ENCODE results near the gene PTK7. TPM values are rescaled to one million over a fixed set of nuclear protein-coding genes. Genes with fewer than 3 reads are reported as not detected.

PTK7 gene
- total RNA-seq, 1 donor from 2014 or later = 155 TPM

DNA sequence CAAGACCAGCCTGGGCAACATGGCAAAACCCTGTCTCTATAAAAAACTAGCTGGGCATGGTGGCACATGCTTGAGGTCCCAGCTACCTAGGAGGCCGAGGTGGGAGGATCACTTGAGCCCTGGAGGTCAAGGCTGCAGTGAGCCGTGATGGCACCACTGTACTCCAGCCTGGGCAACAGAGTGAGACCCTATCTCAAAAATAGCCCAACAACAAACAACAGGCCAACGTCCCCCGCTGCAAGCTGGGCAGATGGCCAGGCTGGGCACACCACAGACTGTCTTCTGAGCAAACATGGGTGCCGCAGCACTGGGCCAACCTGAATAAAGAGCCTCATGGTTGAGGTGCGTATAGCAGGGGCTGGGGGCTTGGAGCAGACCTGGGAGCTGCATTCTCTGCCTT lies 48.4 kb downstream of the PTK7 start:
- Mint-ChIP-seq H3K4me1 (ENCODE audit: unreplicated experiment) (peaks cover 39% of the 10 kb centered on the region), H3K9me3 (no peaks in the 10 kb centered on the region), H3K4me3 (no peak overlapping the region), H3K36me3 (no peaks in the 10 kb centered on the region), H3K27me3 (no peaks in the 10 kb centered on the region), H3K27ac (no peak overlapping the region)
- no peak for DNase-seq (ENCODE audit: extremely low spot score, unreplicated experiment)
- no peak for TF ChIP-seq CTCF (conservative IDR thresholded peaks at IDR 0.05)

GRCh38 chr6:43125119-43125518 lies 49.0 kb downstream of the PTK7 start:
- H3K27me3 Mint-ChIP-seq = no peaks in the 10 kb centered on the region
- peaks cover 4% of the 10 kb centered on the region for H3K36me3 Mint-ChIP-seq
- DNase-seq (ENCODE audit: extremely low spot score, unreplicated experiment) = no peak
- peaks cover 41% of the 10 kb centered on the region for H3K4me1 Mint-ChIP-seq (ENCODE audit: unreplicated experiment)
- H3K4me3 Mint-ChIP-seq = no peak overlapping the region
- no peaks in the 10 kb centered on the region for H3K9me3 Mint-ChIP-seq
- H3K27ac Mint-ChIP-seq = no peak overlapping the region
- no peak for TF ChIP-seq CTCF (conservative IDR thresholded peaks at IDR 0.05)

- DNase-seq (ENCODE audit: extremely low spot score, unreplicated experiment) = no peak
- Mint-ChIP-seq H3K27ac (no peak overlapping the region), H3K4me1 (ENCODE audit: unreplicated experiment) (peaks cover 39% of the 10 kb centered on the region), H3K36me3 (peaks cover 4% of the 10 kb centered on the region), H3K4me3 (no peak overlapping the region), H3K27me3 (no peaks in the 10 kb centered on the region), H3K9me3 (no peaks in the 10 kb centered on the region)
- TF ChIP-seq CTCF (conservative IDR thresholded peaks at IDR 0.05) = no peak
Observed at GRCh38 chr6:43125555-43125954, 49.4 kb downstream of the PTK7 start.

- Mint-ChIP-seq H3K4me1 (ENCODE audit: unreplicated experiment) (peaks cover 28% of the 10 kb centered on the region), H3K36me3 (peaks cover 4% of the 10 kb centered on the region), H3K27ac (peak overlapping the region; percentile 54), H3K9me3 (no peaks in the 10 kb centered on the region), H3K27me3 (no peaks in the 10 kb centered on the region), H3K4me3 (no peak overlapping the region)
- no peak for TF ChIP-seq CTCF (conservative IDR thresholded peaks at IDR 0.05)
- no peak for DNase-seq (ENCODE audit: extremely low spot score, unreplicated experiment)
Observed at GRCh38 chr6:43127180-43127579, 51.1 kb downstream of the PTK7 start.

DNA sequence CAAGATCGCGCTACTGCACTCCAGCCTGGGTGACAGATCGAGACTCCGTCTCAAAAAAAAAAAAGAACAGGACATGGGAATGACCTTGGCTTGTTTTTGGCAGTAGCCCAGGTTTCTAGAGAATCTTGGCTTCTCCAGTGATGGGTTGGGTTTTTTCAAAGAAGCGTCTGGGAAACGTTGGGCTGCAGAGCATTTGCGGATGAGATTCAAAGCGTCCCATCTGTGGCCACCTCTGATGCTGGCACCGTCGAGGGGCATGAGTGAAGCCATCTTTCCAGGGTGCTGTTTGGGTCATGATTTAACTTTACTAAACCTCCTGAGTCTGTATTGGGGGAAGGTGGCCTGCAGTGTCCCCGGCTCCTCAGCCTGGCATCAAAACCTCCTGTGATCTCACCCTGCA lies 51.8 kb downstream of the PTK7 start:
- H3K36me3 Mint-ChIP-seq = peaks cover 4% of the 10 kb centered on the region
- H3K27me3 Mint-ChIP-seq = no peaks in the 10 kb centered on the region
- DNase-seq (ENCODE audit: extremely low spot score, unreplicated experiment) = no peak
- no peak overlapping the region for H3K27ac Mint-ChIP-seq
- no peak overlapping the region for H3K4me3 Mint-ChIP-seq
- no peaks in the 10 kb centered on the region for H3K9me3 Mint-ChIP-seq
- peaks cover 25% of the 10 kb centered on the region for H3K4me1 Mint-ChIP-seq (ENCODE audit: unreplicated experiment)
- TF ChIP-seq CTCF (conservative IDR thresholded peaks at IDR 0.05) = no peak

DNA sequence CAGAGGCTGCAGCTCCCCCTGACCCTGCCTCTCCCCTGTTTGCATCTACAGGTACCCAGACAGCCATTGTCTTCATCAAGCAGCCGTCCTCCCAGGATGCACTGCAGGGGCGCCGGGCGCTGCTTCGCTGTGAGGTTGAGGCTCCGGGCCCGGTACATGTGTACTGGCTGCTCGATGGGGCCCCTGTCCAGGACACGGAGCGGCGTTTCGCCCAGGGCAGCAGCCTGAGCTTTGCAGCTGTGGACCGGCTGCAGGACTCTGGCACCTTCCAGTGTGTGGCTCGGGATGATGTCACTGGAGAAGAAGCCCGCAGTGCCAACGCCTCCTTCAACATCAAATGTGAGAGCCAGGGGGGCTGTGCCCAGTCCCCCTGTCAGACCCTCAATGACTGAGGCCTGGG lies 52.8 kb downstream of the PTK7 start:
- no peak for DNase-seq (ENCODE audit: extremely low spot score, unreplicated experiment)
- H3K36me3 Mint-ChIP-seq = peaks cover 4% of the 10 kb centered on the region
- TF ChIP-seq CTCF (conservative IDR thresholded peaks at IDR 0.05) = no peak
- H3K9me3 Mint-ChIP-seq = no peaks in the 10 kb centered on the region
- peaks cover 20% of the 10 kb centered on the region for H3K4me1 Mint-ChIP-seq (ENCODE audit: unreplicated experiment)
- no peak overlapping the region for H3K4me3 Mint-ChIP-seq
- H3K27ac Mint-ChIP-seq = no peak overlapping the region
- no peaks in the 10 kb centered on the region for H3K27me3 Mint-ChIP-seq
